Stimulated activated CD8-positive, alpha-beta memory T cell treated with anti-CD3 and anti-CD28 coated beads, Interleukin-7, amount 100 ng/mL, for 4 hours (primary cell): Measurements from ENCODE around the gene DDX27.

ENCODE experiments used
- DNase-seq, 2 donors: peaks; one replicate each; pipeline ENCODE4 v3.0.0-alpha.2; 2020; ENCODE audit warnings: low read depth in 2 of 2

DDX27 gene

DNA sequence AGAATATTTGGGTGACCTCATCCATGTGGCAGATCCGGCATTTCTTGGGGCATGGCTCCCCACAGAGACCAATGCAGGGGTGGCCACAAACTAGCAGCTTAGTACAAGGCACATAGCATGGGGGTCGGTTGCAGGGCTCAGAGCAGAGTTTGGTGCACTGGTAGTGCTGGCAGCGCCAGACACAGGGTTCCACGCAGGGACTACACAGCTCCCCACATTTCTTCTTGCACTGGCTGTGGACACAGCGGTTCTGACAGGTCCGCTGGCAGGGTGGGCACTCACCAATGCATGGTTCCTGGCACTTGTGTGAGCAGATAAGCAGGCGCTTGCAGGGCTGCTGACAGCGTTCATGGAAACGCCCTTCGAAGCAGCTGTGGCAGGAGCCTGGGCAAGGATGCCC lies 29.1 kb downstream of the DDX27 start:
- DNase-seq, result no peak

DNA sequence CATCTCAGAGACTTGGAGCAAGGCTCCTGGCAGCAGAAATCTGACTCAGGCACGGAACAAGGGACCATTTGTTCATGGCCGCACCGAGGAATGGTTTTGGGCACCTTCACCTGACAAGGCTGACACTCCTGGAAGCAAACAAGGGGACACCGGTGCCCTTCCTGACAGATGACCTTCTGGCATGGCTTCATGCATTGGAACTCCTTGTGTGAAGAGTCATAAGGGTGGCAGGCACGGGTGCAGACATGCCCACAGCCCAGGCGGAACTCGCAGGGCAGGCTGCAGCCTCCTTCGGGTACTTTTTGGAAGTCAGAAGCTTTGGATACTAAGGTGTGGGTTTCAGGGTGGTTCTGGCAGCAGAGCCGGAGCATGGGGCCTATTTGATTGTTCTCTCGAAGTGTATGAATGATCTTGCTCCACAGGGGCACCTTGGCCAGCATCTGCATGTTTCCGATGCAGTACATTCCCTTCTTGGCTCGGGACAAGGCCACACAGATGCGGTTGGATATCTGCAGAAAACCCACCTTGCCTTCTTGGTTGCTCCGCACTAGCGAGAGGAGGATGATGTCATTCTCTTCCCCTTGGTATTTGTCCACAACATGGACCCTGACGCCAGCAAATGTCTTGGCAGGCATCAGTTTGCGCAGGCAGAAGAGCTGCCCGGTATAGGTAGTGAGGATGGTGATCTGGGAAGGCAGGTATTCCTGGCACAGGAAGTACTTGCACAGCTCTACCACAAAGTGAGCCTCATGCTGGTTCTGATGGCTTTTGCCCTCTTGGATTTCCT lies 29.9 kb downstream of the DDX27 start:
- DNase-seq, result no peak

DNA sequence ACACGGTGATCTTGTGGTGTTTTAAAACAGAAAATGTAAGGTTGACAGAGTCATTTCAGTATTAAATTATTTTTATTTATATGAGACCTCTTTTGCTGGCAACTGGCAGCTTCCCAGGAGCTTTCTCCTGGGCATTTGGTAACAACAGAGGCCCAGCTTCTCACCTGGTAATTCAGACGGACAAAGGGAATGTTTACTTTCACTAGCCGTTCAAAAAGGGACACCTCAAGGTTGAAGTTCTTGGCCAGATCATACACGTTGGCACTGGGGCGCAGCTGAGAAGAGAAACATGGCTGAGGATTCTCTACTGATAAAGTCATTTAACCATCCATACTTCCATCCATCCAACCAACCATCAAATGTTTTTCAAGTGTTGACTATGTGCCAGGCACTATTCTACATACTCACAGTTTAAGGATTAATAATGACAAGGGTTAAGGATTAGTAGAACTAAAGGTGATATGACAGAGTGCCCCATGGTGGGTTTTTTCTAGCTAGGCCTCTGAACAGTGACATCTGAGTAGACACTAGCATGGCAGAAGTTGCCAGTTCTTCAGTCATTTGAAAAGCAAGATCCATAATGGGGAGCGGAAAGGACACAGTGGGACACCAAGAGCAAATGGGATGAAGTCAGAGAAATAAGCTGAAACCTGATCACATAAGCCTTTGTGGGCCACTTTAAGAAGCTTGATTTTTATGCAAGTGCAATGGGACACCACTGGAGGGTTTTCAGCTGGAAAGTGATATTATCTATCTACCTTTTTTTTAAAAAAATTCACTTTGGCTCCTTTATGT lies 33.5 kb downstream of the DDX27 start:
- DNase-seq, result no peak

DNA sequence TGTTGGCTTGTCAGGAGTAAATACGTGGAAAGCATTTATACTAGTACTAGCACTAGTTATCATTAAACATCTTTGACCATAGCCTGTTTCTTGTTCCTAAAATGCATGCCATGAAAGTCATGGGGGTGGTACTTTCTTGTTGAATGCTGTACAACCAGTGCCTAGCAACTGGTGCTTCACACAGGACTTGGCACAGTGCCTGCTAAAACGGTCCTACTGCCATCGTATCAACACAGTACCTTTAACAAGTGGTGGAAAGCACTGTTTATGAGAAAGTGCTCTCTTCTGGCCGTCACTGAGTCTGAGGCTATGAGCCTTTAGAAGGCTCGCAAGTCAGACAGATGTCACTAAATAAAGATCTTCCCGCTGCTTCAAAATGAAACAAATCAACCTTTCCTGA lies 37.0 kb downstream of the DDX27 start:
- no peak for DNase-seq

DNA sequence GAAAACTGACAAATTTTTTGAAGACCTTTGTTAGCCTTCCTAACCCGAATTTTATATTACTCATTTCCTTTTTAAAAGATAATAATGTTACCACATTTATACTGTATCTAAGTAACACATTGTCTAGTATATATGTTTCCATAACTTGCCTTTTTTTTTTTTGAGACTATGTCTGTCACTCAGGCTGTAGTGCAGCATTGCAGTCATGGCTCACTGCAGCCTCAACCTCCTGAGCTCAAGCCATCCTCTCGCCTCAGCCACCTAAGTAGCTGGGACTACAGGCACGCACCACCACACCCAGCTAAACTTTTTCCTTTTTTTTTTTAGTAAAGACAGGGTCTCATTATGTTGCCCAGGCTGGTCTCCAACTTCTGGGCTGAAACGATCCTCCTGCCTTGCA lies 40.1 kb downstream of the DDX27 start:
- DNase-seq, result no peak

DNA sequence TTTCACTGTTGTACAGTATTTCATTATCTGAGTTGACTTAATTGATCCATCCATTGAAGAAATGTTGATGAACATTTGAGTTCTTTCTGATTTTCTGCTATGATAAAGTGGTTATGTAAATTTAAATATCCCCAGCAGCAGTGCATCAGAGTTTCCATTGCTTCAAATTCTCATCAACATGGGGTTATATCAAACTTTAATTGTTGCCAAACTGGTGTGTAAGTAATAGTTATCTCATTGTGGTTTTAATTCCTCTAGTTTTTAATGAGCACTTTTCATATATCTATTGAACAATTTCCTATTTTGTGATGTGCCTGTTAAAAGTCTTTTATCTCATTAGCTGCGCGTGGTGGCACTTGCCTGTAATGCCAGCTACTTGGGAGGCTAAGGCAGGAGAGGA lies 40.6 kb downstream of the DDX27 start:
- DNase-seq, result no peak

DNA sequence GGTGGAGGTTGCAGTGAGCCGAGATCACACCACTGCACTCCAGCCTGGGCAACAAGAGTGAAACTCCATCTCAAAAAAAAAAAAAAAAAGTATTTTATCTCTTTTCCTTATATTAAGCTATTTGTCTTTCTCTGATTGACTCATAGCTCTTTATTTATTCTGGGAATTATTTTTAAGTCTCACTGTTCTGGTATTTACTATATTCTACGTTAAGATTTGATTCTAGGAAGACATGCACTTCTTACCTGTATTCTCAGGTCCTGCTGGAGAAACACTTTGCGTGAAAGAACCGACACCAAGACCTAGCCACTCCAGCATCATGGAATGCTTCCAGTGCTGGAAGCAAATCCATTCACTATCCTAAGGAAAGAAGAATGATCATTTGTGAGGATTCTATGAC lies 41.0 kb downstream of the DDX27 start:
- no peak for DNase-seq

DNA sequence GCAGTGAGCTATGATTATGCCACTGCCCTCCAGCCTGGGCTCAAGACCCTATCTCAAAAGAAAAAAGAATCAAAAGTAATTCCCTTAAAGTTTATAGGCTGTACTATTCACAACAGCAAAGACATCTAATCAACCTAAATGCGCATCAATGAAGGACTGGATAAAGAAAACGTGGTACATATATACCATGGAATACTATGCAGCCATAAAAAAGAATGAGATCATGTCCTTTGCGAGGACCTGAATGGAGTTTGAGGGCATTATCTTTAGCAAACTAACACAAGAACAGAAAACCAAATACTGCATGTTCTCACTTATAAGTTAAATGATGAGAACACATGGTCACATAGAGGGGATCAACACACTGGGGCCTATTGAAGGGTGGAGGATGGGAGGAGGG lies 42.0 kb downstream of the DDX27 start:
- DNase-seq, result no peak

DNA sequence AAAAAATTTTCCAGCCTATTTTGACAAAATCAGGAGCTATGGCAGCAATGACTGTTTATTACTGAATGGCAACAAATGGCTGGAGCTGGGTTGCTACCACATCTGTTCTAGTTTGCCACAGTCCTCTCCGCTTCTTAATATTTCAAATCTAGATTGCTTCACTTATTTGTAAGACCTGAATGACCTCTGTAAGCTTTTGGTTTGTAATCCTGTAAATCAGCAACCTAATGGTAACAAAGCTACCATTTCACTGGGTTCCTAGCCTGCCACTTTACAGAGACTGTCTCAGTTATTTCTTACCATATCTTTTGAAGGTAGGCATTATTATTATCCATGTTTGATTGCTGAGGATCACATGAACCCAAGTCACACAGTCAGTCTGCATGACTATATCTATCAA lies 43.2 kb downstream of the DDX27 start:
- no peak for DNase-seq

DNA sequence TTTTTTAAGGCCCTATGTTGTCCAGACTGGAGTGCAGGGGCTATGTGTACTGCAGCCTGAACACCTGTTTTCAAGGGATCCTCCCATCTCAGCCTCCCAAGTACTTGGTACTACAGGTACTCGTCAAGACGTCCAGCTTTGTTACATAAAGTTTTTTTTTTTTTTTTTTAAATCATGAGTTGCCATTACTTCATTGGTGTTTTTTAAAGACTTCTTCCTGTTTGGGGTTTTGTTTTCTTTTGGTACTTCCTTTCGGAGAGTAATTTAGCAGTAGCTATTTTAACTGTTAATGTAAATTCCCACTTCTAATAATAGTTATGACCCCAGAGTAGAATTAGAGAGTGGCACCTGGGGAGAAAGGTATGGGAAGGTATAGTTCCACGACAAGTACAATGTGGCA lies 48.1 kb downstream of the DDX27 start:
- DNase-seq, result no peak

DNA sequence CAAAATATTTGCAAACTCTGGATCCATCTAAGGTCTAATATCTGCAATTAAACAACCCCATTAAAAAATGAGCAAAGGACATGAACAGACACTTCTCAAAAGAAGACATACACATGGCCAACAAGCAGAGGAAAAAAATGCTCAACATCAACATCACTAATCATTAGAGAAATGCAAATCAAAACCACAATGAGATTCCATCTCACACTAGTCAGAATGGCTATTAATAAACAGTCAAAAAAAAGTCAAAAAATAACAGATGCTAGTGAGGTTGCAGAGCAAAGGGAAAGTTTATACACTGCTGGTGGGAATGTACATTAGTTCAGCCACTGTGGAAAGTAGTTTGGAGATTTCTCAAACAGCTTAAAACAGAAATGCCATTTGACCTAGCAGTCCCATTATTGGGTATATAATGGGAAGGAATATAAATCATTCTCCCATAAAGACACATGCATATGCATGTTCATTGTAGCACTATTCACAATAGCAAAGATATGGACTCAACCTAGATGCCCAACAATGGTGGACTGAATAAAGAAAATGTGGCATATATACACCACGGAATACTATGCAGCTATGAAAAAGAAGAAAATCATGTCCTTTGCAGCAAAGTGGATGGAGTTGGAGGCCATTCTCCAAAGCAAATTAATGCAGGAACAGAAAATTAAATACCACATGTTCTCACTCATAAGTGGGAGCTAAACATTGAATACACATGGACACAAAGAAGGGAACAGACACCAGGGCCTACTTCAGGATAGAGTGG lies 49.6 kb downstream of the DDX27 start:
- no peak for DNase-seq

DNA sequence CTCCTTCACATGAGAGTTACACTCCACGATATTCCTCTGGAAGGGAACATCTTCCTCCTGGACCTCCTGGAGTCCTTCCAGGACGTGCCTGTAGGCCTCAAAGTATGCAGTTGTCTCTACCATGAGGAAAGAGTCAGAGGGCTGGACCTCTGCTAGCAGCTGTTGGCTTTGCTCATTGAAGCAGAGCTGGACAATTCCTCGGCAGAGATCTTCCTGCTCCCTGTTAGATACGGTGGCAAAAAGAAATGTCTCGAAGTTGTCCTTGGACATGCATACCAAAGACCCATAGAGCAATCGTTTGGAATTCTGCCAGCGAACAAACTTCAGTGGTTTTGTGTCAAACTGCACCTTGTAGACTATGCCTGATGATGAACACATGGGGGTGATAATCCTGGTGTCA lies 51.0 kb downstream of the DDX27 start:
- no peak for DNase-seq

DNA sequence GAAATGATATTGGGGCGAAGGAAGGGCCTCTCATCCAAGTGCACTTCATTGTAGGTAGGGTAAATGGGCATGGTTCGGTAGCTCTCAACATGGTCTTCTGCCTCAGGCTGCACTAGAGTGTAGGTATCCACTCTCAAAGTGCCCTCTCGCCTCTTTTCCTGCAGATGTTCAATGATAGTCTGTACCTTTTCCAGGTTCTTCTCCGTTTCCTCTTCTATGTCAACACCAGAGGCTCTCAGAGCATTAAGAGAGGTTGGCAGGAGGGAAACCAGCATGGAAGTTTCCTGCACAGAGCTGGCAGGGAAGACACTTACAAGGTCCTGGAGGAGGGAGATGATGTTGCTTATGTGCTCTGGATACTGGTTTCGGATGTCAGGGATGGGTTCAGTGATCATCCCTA lies 51.5 kb downstream of the DDX27 start:
- no peak for DNase-seq

DNA sequence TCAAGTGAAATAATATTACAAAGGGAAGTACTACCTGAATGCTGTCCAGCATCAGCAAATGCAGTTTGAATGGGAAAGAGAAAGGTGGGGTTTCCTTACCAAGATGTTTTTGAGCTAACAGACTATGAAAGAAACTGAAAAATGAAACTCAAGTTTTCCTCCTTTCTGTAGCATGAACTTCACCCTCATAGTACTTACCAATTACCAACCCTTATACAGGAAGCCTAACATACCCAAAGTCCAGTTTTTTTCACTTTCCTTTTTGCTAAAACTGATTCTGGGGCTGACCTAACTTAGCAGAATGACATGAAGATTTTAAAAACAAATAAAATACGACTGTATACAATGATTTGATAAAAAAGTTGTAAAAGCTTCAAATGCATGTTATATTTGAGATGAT lies 53.4 kb downstream of the DDX27 start:
- DNase-seq, result no peak

DNA sequence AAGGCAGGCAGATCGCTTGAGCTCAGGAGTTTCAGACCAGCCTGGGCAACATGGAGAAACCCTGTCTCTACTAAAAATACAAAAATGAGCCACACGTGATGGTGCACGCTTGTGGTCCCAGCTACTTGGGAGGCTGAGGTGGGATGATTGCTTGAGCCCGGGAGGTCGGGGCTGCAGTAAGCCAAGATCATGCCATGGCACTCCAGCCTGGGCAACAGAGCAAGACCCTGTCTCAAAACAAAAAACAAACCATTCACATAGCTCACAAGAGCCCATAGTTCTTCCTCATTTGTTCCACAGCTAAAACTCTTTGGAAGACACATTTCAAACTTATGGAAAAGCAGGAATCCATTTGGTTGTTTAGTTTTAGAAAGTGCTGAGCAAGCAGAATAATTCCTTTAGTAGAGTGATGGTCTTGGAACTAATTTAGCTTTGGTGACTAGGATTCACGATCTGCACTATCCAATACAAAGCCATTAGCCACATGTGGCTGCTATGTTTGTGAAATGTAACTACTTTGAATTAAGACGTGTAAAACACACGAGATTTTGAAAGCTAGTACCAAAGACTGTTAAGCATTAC lies 54.6 kb downstream of the DDX27 start:
- DNase-seq, result no peak

DNA sequence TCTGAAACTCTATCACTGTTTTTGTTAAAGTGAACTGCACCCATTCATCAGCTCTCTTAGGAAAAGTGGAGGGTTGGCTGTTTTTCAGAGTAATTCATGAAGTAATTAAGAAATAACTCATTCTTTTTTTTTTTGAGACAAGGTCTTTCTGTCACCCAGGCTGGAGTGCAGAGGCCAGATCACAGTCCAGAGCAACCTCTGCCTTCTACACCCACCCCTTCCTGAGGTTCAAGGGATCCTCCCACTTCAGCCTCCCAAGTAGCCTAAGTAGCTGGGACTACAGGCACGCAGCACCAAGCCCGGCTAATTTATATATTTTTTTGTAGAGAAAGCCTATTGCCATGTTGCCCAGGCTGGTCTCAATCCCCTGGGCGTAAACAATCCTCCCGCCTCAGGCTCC lies 56.0 kb downstream of the DDX27 start:
- no peak for DNase-seq

DNA sequence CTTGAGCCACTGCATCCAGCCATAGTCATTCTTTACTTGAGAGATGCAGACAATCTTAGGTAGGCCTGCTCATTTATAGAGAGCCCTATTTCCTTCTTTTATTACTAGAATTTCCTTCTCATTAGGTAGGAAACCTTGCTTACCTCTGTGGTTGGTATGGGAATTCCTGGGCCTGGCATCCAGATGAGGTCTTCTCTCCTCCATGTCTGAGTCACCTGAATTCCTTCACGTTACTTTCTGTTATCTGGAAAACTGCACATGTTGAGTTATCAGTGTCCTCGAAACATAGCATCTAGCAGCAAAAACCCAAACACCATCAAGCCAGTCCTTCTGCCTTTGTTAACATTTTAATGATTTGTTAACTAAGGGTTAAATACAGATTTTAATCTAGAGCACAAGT lies 56.4 kb downstream of the DDX27 start:
- no peak for DNase-seq

DNA sequence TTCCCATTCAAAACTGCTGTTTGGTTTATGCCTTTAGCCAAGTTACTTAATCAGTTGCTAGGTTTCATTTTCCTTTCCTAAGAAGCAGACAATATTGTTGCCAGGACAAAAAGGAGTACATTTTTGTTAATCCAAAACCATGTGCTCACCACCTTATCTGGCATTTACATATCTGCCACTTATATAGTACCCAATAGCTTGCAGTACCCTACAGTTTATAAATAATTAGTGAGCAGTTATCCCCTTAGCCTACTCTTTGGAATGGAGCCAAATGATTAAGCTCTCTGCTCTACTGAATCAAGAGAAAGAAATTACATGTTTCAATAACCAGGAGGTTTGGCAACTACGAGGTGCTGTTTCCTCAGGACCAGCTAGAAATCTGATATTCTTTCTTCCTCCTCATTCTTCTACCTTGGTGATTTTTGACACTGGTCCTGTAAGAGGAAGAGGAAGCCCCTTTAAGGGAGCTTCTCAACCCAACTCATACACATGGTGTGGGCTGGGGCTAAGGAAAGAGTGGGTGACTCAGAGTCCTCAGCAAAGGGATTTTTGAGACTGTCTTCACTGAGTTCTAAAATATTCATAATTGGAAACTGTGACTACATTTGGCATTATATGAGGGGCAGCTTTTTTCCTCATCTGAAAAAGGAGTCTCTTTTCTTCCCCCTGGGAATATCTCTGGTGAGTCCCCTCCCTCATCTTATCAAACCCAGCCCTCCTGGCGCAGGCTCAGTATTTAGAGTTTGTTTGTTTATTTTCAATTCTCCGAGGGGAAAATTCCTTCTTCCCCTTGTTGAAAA lies 57.1 kb downstream of the DDX27 start:
- peak; percentile 56 to 67 for DNase-seq

DNA sequence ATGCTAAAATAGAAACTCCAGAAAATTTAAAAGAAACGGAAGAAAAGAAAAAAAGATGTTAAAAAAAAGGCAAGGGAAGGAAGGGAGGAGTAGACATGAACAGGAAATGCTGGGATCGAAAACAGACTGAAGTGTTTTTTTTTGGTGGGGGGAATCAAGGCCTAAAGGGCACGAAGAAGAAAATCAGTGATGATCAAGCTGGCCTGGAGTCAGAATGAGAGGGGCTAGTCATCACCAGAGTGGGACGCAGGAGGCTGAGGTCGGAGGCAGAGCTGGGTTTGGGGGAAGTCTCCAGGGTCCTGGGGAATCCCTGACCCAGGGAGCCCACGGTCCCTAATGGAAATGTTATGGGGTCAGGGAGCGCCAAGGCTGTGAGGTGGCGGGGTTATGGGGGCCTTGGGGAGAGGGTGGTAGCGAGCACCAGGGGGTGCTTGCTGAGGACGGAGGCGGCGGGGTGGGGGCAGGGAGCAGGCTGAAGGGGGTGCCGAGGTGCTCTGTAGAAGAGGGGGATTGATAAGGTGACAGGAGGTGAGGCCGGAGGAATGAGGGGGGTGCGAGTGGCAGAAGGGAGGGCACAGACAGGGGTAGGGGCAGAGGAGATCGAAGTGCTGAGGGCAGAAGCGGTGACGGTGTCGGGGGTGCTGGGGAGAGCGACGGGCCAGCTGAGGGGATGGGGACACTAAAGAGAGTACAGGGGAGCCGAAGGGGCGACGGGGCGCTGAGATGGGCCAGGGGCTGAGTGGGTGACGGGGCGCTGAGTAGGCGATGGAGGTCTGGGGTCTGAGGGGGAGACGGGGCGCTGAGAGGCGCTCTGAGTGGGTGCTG lies 58.0 kb downstream of the DDX27 start:
- peak; percentile 21 to 37 for DNase-seq

DNA sequence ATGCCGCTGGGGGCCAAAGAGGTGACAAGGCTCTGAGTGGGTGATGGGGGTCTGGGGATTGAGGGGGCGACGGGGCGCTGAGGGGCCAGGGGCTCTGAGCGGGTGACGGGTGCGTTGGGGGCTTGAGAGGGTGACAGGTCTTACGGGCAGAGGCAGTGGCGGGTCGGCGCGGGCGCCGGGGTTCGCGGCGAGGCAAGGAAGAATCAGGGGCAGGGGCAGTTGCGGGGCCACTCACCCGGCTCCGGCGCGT lies 58.5 kb downstream of the DDX27 start:
- no peak for DNase-seq
